GM10266 (cell line): ENCODE data around the gene ANKRD27.

Experiments
- DNase-seq: peaks from one replicate; pipeline ENCODE4 v3.0.0; 2012; ENCODE audit errors: extremely low spot score
- TF ChIP-seq, protein P1 (sequence below): IDR thresholded peaks from 2 replicates; pipeline ENCODE4 v1.5.1; 2012; ENCODE audit warnings: mild to moderate bottlenecking, low read depth; ENCODE audit not compliant: control insufficient read depth, insufficient read depth; ENCODE audit errors: missing control alignments

The ANKRD27 gene

DNA sequence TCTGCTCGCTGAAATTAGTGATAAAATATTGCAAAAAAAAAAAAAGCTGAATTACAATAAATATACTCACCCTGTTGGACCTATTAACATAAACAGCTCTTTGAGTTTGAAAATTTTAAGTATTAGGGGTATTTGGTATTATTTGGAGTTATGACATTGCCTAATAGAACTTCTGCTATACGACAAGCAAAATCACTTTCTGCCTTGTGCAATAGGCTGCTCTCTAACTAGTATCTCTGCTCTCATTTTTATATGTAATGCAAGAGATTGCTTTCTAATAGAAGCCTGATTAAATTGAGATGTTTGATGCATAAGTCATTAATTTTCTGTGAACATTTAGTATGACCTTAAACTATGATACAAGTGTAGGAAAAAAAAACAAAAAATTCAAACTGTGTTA is 6.0 kb upstream of the ANKRD27 start:
- TF ChIP-seq, protein P1, sequence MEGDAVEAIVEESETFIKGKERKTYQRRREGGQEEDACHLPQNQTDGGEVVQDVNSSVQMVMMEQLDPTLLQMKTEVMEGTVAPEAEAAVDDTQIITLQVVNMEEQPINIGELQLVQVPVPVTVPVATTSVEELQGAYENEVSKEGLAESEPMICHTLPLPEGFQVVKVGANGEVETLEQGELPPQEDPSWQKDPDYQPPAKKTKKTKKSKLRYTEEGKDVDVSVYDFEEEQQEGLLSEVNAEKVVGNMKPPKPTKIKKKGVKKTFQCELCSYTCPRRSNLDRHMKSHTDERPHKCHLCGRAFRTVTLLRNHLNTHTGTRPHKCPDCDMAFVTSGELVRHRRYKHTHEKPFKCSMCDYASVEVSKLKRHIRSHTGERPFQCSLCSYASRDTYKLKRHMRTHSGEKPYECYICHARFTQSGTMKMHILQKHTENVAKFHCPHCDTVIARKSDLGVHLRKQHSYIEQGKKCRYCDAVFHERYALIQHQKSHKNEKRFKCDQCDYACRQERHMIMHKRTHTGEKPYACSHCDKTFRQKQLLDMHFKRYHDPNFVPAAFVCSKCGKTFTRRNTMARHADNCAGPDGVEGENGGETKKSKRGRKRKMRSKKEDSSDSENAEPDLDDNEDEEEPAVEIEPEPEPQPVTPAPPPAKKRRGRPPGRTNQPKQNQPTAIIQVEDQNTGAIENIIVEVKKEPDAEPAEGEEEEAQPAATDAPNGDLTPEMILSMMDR = no peak
- no peak for DNase-seq

DNA sequence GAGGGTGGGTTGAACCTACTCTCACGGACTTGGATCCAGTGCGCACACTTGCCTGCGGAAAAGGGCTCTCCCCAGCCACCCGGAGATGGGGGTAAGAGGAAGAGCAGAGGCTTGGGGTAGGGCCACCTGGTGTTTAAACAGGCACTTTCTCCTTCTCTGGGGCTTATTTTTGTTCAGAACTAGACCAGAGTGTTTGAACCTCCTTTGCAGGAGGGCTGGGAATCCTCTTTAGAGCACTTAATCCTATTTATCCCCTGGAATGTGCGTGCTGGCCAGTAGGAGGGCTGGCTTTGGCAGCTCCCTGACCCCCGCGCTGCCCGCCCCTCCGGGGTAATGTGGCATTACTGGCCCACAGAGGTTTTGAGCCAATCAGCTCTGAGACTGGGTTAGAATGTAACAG is 2.7 kb upstream of the ANKRD27 start:
- TF ChIP-seq, protein P1 = no peak
- DNase-seq = no peak

DNA sequence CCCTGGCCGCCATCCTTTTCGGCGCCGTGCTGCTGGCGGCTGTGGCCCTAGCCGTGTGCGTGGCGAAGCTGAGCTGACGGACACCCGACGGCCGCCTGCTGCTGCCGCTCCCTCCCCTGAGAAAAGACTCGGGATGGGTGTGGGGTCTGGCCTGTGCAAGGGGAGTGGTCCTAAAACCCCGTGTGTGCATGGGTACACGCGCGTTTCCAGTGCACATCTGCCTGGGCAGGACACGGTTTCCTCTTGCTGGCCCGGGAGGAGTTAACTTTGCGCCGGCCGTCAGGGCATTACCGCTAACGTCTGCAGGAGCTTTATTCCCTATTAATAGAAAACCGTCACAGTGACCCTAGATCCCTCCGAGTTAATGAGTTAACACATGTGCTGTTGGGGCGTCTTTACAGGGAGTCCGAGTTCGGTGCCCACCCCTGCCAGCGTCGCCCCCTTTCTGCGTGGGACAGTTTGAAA is 1.9 kb upstream of the ANKRD27 start:
- TF ChIP-seq, protein P1 = no peak
- no peak for DNase-seq

DNA sequence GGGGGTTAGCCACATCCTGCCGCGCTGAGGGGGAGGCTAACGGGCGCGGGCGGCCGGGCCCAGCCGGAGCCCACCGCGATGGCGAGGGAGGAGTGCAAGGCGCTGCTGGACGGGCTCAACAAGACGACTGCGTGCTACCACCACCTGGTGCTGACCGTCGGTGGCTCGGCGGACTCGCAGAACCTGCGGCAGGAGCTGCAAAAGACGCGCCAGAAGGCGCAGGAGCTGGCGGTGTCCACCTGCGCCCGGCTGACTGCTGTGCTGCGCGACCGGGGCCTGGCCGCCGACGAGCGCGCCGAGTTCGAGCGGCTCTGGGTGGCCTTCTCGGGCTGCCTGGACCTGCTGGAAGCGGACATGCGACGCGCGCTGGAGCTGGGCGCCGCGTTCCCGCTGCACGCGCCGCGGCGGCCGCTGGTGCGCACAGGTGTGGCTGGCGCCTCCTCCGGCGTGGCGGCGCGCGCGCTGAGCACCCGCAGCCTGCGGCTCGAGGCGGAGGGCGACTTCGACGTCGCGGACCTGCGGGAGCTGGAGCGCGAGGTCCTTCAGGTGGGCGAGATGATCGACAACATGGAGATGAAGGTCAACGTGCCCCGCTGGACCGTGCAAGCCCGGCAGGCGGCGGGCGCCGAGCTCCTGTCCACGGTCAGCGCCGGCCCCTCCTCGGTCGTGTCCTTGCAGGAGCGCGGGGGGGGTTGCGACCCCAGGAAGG is 1.4 kb upstream of the ANKRD27 start:
- TF ChIP-seq, protein P1 = no peak

DNA sequence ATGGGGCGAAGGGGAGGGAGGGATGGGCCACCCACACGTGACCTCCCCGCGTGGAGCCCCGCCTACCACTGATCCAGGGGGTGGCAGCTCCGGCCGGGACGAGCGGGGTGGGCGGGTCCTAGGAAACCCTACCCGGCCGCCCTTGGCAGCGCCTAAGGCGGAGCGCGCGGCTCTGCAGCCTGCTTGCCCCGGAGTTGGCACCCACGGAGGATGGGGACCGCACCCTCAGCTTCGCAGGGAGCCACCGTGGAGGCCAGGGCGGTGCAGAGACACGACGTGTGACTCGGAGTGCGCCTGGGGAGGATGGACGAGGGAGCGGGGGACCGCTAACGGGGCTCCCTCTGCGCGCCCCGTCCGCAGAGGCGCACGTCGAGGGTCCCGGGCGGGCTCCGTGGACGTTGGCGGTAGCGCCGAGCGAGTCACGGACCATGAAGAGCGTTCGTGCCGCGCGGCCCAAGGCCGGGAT is 773 bp upstream of the ANKRD27 start, which contains the start of gene RGS9BP:
TSS of gene RGS9BP (plus strand) at position 129 of the 466 bp plus-strand sequence. CDS start 416 bp downstream, outside the sequence.
- DNase-seq = peak; percentile 72
- TF ChIP-seq, protein P1 = no peak

More for the DNA sequence above, 1.4 kb upstream of the ANKRD27 start:
- DNase-seq = no peak

DNA sequence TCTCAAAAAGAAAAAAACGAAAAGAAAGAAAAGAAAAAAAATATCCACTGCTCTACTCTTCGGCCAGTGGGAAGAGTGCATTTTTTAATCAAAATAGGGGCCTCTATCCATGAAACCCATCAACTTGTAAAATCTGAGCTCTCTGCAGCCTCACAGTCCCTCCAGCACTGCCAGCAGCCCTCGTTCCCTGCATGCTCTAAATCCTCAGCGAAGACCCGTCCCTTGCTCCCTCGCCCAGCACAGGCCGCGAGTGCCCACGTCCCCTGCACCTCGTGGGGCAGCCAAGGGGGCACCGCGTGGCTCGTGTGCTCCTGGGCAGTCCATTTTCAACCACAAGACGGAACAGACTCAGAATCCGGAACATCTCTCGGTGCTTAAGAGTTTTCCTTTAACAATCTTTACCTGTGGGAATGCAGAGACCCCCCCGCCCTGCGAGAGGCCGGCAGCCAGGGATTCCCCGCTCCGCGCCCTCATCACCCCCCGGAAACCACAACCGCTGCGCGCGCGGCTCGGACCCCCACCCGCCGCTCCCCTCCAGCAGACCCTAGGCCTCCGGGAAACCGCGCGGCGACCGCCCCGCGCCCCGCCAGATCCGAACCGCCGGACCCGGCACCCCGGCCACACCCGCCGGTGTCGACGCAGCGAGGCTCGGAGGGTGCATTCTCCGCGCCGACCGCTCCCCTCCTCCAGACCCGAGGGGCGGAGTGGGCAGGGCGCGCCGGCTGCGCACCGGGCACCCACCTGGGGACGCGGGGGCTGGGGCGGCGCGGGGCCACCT is 638 bp downstream of the ANKRD27 start:
- no peak for DNase-seq
- TF ChIP-seq, protein P1 = no peak
